ENCODE results near the gene IRS1. TPM values are rescaled to one million over a fixed set of nuclear protein-coding genes. Genes with fewer than 3 reads are reported as not detected.
"Not testable (repeated sequence)": the region's sequence is repeated elsewhere in the genome, so short reads cannot be mapped to it uniquely, and the experiment has no call there.

IRS1 gene, protein sequence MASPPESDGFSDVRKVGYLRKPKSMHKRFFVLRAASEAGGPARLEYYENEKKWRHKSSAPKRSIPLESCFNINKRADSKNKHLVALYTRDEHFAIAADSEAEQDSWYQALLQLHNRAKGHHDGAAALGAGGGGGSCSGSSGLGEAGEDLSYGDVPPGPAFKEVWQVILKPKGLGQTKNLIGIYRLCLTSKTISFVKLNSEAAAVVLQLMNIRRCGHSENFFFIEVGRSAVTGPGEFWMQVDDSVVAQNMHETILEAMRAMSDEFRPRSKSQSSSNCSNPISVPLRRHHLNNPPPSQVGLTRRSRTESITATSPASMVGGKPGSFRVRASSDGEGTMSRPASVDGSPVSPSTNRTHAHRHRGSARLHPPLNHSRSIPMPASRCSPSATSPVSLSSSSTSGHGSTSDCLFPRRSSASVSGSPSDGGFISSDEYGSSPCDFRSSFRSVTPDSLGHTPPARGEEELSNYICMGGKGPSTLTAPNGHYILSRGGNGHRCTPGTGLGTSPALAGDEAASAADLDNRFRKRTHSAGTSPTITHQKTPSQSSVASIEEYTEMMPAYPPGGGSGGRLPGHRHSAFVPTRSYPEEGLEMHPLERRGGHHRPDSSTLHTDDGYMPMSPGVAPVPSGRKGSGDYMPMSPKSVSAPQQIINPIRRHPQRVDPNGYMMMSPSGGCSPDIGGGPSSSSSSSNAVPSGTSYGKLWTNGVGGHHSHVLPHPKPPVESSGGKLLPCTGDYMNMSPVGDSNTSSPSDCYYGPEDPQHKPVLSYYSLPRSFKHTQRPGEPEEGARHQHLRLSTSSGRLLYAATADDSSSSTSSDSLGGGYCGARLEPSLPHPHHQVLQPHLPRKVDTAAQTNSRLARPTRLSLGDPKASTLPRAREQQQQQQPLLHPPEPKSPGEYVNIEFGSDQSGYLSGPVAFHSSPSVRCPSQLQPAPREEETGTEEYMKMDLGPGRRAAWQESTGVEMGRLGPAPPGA (N-terminal part only)
- 12.6 and 16.1 TPM in 2 replicates for total RNA-seq

GRCh38 chr2:226799211-226799975 is at the start of gene IRS1:
IRS1 (minus strand) TSS chr2:226799820; CDS start chr2:226798738, 1,082 bp downstream.
- TF ChIP-seq CTCF (IDR thresholded peaks at IDR 0.05; ENCODE audit: insufficient read depth, low read length, poor library complexity, severe bottlenecking): no peak
- Histone ChIP-seq H3K4me3 (ENCODE audit: low read depth, low read length) (peak within 1 kb of the TSS; percentile 66), H3K36me3 (ENCODE audit: control insufficient read depth, insufficient read depth, low read length) (peaks cover 2% of the 10 kb centered on the region), H3K27me3 (ENCODE audit: control insufficient read depth, insufficient read depth, low read length) (no peaks in the 10 kb centered on the region)
- no peak for DNase-seq (ENCODE audit: low read depth)

DNA sequence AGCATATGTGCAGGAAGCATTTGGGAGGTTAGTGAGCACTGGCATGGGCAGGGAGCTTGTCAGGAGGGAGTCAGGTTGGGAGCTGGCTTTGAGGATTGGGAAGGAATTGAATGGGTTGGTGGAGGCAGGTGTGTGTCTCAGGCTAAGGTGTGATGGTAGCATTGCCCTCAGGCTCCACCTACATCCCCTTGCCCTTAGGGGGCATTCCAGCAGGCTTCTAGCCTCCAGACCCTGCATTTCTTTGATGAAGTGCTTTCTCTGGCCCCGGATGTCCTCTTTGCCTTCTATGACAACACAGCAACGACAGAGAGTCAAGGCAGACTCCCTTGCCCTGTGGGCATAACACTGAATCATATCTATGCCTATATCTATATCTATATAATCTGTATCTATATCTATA is 49.7 kb upstream of the IRS1 start:
- Histone ChIP-seq H3K4me3 (ENCODE audit: low read depth, low read length) (no peak overlapping the region), H3K27me3 (ENCODE audit: control insufficient read depth, insufficient read depth, low read length) (no peaks in the 10 kb centered on the region), H3K36me3 (ENCODE audit: control insufficient read depth, insufficient read depth, low read length) (no peaks in the 10 kb centered on the region)
- DNase-seq (ENCODE audit: low read depth): no peak
- no peak for TF ChIP-seq CTCF (IDR thresholded peaks at IDR 0.05; ENCODE audit: insufficient read depth, low read length, poor library complexity, severe bottlenecking)

DNA sequence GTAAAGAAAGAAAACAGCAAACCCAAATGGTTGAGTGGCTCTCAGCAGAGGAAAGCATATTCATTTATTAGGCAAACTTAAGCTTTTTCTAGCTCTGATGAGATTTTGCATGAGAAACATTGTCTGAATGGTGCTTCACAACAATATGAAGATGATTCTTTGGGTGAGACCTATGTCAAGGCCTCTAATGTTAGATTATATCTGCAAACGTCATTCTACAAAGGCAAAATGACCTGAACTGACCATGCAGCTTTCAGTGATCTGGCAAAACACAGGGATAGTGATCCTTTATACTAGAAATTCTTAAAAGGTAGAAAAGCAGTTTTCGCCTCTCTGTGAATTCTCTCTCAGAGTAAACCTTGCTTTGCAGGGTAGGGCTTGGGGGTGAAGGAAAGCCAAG is 47.9 kb upstream of the IRS1 start:
- H3K4me3 ChIP-seq (ENCODE audit: low read depth, low read length): no peak overlapping the region
- DNase-seq (ENCODE audit: low read depth): no peak
- H3K27me3 ChIP-seq (ENCODE audit: control insufficient read depth, insufficient read depth, low read length): no peaks in the 10 kb centered on the region
- TF ChIP-seq CTCF (IDR thresholded peaks at IDR 0.05; ENCODE audit: insufficient read depth, low read length, poor library complexity, severe bottlenecking): no peak
- H3K36me3 ChIP-seq (ENCODE audit: control insufficient read depth, insufficient read depth, low read length): no peaks in the 10 kb centered on the region

DNA sequence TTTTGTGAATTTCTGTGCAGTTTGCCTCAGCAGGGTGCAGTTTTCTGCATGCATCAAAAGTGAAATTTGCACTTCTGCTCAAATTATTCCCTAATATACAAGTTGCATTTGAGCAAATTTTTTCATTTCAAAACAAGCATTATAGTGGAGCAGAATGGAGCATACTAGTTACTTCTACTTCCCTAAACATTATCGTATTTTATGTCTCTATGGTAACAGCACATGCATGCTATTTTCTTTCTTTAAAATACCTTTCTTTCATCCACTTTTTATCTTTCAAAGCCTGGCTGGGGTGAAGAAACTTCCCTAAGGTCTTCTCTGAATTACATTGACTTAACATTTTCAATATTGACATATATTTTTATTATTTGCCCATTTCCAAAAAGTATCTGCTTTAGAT is 47.5 kb upstream of the IRS1 start:
- Histone ChIP-seq H3K36me3 (ENCODE audit: control insufficient read depth, insufficient read depth, low read length) (no peaks in the 10 kb centered on the region), H3K4me3 (ENCODE audit: low read depth, low read length) (no peak overlapping the region), H3K27me3 (ENCODE audit: control insufficient read depth, insufficient read depth, low read length) (no peaks in the 10 kb centered on the region)
- no peak for DNase-seq (ENCODE audit: low read depth)
- TF ChIP-seq CTCF (IDR thresholded peaks at IDR 0.05; ENCODE audit: insufficient read depth, low read length, poor library complexity, severe bottlenecking): no peak

GRCh38 chr2:226845386-226846116 is 45.9 kb upstream of the IRS1 start:
- H3K27me3 ChIP-seq (ENCODE audit: control insufficient read depth, insufficient read depth, low read length): no peaks in the 10 kb centered on the region
- H3K36me3 ChIP-seq (ENCODE audit: control insufficient read depth, insufficient read depth, low read length): no peaks in the 10 kb centered on the region
- no peak for TF ChIP-seq CTCF (IDR thresholded peaks at IDR 0.05; ENCODE audit: insufficient read depth, low read length, poor library complexity, severe bottlenecking)
- no peak for DNase-seq (ENCODE audit: low read depth)
- H3K4me3 ChIP-seq (ENCODE audit: low read depth, low read length): no peak overlapping the region

DNA sequence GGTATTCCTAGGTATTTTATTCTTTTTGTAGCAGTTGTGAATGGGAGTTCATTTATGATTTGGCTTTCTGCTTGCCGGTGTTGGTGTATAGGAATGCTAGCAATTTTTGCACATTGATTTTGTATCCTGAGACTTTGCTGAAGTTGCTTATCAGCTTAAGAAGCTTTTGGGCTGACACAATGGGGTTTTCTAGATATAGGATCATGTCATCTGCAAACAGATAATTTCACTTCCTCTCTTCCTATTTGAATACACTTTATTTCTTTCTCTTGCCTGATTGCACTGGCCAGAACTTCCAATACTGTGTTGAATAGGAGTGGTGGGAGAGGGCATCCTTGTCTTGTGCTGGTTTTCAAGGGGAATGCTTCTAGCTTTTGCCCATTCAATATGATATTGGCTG is 43.4 kb upstream of the IRS1 start:
- not testable (repeated sequence) for H3K36me3 ChIP-seq (ENCODE audit: control insufficient read depth, insufficient read depth, low read length); H3K27me3 ChIP-seq (ENCODE audit: control insufficient read depth, insufficient read depth, low read length); DNase-seq (ENCODE audit: low read depth); H3K4me3 ChIP-seq (ENCODE audit: low read depth, low read length)

Data from kidney epithelial cell (primary cell).